ENCODE measurements around the gene NOVA2. TPM values are rescaled to one million over a fixed set of nuclear protein-coding genes. Genes with fewer than 3 reads are reported as not detected.

The NOVA2 gene, protein sequence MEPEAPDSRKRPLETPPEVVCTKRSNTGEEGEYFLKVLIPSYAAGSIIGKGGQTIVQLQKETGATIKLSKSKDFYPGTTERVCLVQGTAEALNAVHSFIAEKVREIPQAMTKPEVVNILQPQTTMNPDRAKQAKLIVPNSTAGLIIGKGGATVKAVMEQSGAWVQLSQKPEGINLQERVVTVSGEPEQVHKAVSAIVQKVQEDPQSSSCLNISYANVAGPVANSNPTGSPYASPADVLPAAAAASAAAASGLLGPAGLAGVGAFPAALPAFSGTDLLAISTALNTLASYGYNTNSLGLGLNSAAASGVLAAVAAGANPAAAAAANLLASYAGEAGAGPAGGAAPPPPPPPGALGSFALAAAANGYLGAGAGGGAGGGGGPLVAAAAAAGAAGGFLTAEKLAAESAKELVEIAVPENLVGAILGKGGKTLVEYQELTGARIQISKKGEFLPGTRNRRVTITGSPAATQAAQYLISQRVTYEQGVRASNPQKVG
- total RNA-seq: not detected in 2 replicates

DNA sequence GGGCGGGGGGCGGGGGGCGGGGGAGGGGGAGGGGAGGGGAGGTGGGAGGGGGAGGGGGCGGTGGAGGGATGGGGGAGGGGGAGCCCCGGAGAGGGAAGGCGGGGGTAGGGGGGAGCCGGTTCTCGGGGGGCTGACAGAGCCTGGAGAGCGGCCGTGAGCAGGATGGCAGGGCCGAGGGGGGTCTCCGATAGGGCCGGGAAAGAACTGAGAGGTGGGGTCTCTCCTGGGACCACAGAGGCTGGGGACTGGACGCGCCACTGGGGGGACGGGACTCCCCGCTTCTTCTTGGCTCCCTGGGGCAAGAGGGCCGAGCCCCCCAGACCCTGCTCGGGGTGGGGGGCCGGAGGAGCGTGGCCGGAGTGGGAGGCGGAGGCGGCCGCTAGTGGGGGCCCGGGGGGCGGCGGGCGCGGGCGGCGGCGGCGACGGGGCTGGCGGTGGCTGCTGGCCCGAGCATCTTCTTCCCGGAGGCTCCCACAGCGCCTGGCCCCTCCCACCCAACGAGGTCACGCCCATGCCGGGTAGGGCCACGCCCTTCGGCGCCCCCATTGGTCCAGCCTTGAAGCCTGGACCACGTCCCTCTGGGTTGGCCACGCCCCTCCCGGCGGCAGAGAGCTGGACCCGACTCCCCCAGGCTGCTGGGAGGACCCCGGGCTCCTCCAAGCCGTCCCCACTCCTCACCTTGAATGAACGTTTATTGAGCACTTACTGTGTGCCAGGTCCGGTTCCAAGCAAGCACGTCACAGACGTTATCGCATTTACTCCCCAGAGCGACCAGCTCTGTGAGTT, at the start of gene NOVA2:
Gene NOVA2 (minus strand): TSS at position 313 of the 786 bp plus-strand sequence. CDS start 514 bp downstream, outside the sequence.
- no peak within 1 kb of the TSS for H3K4me3 ChIP-seq (ENCODE audit: low read depth, low read length)
- no peak for DNase-seq (ENCODE audit: low read depth)
- TF ChIP-seq, protein P1, sequence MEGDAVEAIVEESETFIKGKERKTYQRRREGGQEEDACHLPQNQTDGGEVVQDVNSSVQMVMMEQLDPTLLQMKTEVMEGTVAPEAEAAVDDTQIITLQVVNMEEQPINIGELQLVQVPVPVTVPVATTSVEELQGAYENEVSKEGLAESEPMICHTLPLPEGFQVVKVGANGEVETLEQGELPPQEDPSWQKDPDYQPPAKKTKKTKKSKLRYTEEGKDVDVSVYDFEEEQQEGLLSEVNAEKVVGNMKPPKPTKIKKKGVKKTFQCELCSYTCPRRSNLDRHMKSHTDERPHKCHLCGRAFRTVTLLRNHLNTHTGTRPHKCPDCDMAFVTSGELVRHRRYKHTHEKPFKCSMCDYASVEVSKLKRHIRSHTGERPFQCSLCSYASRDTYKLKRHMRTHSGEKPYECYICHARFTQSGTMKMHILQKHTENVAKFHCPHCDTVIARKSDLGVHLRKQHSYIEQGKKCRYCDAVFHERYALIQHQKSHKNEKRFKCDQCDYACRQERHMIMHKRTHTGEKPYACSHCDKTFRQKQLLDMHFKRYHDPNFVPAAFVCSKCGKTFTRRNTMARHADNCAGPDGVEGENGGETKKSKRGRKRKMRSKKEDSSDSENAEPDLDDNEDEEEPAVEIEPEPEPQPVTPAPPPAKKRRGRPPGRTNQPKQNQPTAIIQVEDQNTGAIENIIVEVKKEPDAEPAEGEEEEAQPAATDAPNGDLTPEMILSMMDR (conservative IDR thresholded peaks at IDR 0.05; ENCODE audit: low read depth, low read length): no peak

DNA sequence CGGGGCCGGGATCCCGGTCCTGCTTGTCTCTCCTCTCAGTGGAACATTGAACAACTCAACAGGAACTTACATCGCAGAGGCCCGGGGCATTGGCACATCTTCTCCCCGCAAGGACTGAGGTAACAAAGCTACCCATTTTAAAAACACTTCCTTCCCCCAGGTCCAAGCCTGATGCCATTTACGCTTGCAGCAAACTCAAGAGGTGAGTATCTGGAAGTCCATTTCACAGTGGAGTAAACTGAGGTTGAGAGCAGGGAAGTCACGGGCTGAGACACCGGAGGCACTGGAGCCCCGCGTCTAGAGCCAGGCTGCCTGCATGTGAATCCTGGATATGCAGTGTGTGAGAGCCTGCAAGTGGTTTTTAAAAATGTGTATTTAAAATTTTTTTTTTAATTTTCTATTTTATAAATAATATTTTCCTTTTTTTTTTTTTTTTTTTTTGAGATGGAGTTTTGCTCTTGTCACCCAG, 49.7 kb upstream of the NOVA2 start:
- no peak for DNase-seq (ENCODE audit: low read depth)
- H3K4me3 ChIP-seq (ENCODE audit: low read depth, low read length): no peak overlapping the region
- TF ChIP-seq, protein P1 (conservative IDR thresholded peaks at IDR 0.05; ENCODE audit: low read depth, low read length): no peak

DNA sequence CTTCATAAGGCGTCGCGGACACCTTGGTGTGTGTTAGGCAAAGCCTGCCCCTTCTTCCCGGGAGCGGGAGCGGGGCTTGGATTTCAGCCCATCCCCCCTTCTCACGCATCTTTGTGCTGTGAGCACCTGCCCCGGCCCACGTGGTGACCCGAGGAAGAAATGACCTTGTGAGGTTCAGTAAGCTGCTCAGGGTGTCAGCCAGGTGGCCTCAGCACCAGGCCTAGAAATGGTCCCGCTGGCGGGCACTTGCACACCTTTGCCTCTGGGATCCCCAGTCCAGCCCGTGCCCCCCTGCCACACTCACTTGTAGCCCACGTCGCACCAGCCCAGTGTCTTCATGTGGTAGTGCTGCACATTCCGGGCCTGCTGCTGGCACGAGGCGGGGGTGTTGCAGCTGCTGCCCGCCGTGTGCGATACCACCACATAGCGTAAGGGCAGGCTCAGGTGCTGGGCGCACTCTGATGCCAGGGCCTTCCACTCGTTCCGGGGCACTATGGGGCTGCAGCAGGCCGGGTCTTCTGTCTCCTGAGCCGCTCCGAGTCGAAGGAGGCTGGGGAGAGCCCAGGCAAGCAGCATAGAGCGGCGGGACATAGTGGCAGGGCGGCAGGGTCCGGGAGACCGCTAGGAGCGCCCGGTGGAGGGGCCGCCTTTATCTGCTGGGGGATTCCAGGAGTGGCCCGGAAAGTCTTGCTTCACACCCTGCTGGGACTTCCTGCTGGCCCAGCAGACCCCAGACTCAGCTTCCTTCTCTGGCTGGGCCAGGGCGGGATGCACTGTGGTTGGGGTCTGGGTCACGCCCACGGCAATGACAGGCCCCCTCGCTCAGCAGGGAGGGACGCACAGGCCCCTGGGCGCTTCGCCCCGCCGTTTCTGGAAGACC, 49.0 kb upstream of the NOVA2 start, which contains the start of gene PGLYRP1:
Gene PGLYRP1 (minus strand): TSS at position 623 of the 880 bp plus-strand sequence. CDS start 32 bp downstream, at position 591.
- DNase-seq (ENCODE audit: low read depth): no peak
- no peak within 1 kb of the TSS for H3K4me3 ChIP-seq (ENCODE audit: low read depth, low read length)
- TF ChIP-seq, protein P1 (conservative IDR thresholded peaks at IDR 0.05; ENCODE audit: low read depth, low read length): no peak

DNA sequence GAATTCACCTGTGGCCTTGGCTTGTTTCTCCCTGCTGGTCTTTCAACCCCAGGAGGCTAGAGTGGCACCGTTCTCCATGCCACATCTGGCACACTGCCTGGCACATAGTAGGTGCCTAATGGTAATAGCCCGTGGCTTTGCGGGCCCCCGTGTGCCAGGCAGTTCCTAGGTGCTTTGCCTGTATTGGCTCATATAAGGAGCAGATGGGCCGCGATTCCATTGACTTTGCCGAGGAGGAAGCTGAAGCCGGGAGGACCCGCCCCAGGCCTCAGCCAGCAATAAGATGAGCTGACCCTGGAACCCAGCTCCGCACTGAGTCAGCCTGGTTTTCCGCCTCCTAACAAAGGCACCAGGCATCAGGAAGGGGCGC, 48.4 kb upstream of the NOVA2 start:
- no peak overlapping the region for H3K4me3 ChIP-seq (ENCODE audit: low read depth, low read length)
- TF ChIP-seq, protein P1 (conservative IDR thresholded peaks at IDR 0.05; ENCODE audit: low read depth, low read length): no peak
- no peak for DNase-seq (ENCODE audit: low read depth)

DNA sequence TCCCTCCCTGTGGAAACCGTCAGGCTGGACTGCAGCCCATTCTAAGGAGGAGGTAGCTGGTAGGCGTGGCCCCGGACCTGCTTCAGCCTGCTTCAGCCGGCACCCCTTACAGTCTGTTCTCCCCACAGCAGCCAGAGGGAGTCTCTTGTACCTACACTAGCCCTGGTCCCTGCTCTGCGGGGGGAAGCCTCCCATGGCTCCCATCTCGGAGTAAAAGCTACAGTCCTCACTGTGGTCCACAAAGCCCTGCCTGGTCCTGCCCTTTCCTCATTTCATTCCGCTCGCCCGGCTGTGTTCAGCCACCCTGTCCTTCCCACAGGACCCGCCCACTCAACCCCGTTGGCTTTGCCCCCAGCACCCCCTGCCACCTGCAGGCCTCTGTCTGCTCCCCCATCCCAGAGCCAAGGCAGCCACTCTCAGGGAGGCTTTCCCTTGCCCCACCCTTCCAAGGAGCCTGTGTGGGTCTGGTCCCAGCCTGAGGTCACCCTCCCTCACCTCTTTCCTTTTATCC, 47.9 kb upstream of the NOVA2 start:
- TF ChIP-seq, protein P1 (conservative IDR thresholded peaks at IDR 0.05; ENCODE audit: low read depth, low read length): no peak
- DNase-seq (ENCODE audit: low read depth): no peak

DNA sequence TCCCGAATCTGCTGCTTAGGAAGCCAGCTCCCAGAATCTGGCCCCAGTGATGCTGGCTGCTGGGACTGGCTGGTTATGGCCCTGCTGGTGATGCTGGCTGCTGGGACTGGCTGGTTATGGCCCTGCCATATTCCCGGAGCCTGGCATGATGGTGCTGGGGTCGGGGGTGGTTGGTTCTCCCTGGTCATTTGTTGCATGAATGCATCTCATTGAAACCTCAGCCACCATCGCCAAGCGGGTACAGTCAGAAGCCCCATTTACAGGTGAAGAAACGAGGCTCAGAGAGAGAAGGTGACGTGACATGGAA, 47.1 kb upstream of the NOVA2 start:
- DNase-seq (ENCODE audit: low read depth): no peak
- TF ChIP-seq, protein P1 (conservative IDR thresholded peaks at IDR 0.05; ENCODE audit: low read depth, low read length): no peak
- no peak overlapping the region for H3K4me3 ChIP-seq (ENCODE audit: low read depth, low read length)

More for the DNA sequence above, 47.9 kb upstream of the NOVA2 start:
- no peak overlapping the region for H3K4me3 ChIP-seq (ENCODE audit: low read depth, low read length)
